Stimulated activated CD8-positive, alpha-beta memory T cell treated with anti-CD3 and anti-CD28 coated beads, Interleukin-12 subunit alpha, Interleukin-12 subunit beta, amount 100 ng/mL, for 24 hours (primary cell): Measurements from ENCODE around the gene MBNL2.

ENCODE experiments used
- DNase-seq: peaks from one replicate; pipeline ENCODE4 v3.0.0-alpha.2; 2020; ENCODE audit errors: extremely low read depth

The MBNL2 gene

GRCh38 chr13:97253581-97254293, 31.6 kb downstream of the MBNL2 start:
- DNase-seq = no peak

GRCh38 chr13:97254816-97255215, 32.7 kb downstream of the MBNL2 start:
- DNase-seq = no peak

DNA sequence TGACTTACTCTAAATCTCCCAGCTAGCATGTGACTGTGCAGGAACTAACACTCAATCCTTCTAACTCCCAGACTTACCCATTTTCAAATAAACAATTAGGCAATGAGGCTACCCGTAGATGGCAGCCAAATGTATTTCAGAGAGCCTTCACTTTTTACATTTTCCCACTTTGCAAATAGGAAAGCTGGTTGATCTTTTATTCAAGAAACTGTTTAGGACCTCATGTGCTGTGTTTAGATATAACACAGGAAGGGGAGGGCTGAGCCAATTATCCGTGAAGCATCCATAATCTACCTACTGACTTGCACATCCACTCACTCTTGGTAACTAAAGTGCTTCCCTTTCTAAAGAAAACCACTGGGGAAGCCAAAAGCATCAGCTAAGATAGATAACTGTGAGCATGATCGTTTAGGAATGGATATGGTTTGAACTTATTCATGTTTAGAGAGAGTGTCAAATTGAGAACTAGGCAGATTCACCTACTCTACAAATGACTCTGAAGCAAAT, 33.4 kb downstream of the MBNL2 start:
- DNase-seq = no peak

DNA sequence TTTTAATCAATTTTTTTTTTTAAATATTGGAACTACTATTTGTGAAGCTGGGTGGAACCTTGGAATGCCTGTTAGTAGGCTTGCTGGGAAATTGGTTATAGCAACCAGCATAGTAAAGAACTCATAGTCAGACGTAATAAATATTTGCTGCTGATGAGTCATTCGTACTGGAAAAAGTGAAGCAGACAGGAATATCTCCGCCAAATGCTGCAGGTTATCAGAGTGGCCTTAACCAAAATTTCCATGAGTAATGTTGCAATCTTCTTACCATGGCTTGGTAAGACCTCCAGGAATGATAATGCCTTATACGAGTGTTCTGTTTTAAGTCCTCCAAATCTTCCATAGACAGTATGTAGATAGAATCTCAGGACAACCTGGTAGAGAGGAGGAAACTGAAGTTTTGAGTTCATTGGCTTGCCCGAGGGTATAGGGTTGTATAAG, 34.2 kb downstream of the MBNL2 start:
- DNase-seq = no peak

GRCh38 chr13:97257228-97257755, 35.2 kb downstream of the MBNL2 start:
- DNase-seq = no peak

DNA sequence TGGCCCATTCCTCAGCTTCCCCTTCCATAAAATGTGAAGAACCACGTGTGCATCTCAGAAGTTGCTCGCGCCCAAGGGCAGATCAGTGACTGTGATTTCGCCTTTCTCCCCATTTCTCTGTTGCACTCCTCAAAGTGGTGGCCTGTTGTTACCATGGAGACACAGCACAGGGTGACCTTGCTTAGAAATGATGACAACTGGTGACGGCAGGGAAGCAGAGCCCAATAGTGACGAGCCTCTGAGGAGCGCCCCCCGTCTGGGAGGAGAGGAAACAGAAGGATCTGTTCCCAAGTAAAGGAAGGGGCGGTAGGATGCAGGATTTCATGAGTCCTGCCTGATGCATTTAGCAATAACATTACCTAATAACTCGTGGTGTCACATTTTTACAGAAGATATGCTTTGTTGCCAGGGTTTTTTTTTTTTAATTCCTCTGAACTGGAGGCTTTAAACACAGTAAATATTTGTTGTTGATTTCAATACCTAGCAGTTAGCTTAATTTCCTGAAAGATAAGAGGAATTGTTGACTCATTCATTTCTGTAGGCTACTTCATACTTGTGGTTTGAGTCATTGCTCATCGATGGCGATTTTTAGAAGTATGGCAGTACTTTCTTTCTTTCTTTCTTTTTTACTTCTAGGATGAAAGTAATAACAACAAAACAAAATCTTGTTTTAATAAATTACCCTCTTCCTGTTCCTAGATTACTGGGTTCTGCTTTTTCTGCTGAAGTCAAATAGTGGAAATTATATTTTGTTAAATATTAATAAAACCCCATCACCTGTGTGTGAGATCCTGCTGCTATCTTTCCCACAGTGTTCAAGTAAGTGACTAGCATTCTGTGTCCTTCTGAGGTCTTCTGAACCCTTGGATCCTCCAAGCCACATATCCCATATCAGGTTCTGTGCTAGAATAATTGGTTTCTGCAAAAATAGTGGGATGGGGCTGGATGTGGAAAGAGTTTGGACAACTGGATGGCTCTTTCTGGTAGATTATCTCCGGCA, 36.0 kb downstream of the MBNL2 start:
- no peak for DNase-seq

- no peak for DNase-seq
Observed at GRCh38 chr13:97258801-97259200, 36.7 kb downstream of the MBNL2 start.

GRCh38 chr13:97259410-97259797, 37.3 kb downstream of the MBNL2 start:
- DNase-seq = no peak

- no peak for DNase-seq
Observed at GRCh38 chr13:97259798-97260714, 37.9 kb downstream of the MBNL2 start.

- DNase-seq = no peak
Observed at GRCh38 chr13:97261254-97262005, 39.3 kb downstream of the MBNL2 start.

DNA sequence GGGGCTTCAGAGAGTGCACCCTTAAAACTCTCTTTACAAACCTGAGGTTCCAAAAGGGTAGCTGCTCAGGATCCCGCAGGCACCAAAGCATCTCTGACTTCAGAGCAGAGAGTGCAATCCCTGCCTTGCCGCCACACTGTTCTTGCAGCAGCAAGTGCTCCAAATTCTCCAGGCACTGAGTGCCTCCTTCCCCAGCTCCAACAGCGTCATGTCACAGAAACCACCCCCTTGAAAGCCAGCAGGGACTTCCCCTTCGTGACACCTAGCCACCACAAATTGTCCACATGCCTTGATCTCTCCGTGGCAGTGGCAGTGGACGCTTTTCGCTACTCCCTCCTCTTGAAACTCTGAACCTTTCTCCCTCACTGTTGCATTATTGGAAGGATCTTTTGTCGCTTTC, 39.9 kb downstream of the MBNL2 start:
- no peak for DNase-seq

DNA sequence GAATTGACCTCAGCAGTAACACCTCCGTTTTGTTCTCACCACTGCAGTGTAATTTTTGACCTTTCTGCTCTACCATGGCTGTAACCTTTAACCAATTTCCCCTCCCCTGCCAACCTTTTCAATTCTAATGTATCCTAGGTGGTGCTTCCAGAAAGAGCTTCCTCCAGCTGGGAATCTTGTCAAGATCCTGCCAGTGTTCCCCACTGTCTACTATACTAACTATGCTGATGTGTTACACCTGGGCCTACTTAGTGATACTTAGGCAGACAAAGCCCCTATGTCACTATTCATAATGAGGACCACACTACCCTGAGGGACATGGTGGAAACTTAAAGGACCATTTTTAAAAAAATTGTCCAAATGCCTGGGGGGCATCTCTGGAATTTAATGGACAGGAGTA, 41.0 kb downstream of the MBNL2 start:
- no peak for DNase-seq

GRCh38 chr13:97264663-97265062, 42.5 kb downstream of the MBNL2 start:
- no peak for DNase-seq

- DNase-seq = no peak
Observed at GRCh38 chr13:97266332-97266731, 44.2 kb downstream of the MBNL2 start.

DNA sequence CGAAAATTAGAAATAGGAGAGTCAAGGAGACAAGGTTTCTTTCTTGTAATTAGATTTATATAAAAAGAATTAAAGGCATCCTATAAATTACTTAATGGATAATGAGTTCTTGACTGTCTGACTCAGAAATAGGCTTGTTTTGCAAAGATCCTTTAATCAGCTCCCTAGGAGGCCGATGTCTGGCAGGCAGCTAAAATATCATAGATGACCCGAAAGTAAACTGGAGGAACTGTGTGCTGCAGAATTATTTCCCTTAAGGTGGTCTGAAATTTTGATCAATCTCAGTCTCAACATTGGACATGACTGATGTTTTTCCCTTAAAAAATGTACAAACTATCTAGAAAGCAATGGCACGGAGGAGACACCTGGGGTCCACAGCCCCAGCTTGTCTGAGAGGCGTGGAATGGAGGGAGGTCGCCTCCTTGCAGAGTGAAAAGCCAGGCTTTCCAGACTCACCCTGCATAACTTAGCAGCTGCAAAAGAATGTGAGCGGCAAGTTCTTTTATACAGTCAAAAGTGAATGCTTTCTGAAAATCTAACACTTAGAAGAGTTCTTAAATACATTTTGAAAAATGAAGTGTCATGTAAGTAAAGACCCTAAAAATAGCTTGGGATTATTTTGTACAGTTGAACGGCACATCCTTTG, 44.8 kb downstream of the MBNL2 start:
- DNase-seq = no peak

DNA sequence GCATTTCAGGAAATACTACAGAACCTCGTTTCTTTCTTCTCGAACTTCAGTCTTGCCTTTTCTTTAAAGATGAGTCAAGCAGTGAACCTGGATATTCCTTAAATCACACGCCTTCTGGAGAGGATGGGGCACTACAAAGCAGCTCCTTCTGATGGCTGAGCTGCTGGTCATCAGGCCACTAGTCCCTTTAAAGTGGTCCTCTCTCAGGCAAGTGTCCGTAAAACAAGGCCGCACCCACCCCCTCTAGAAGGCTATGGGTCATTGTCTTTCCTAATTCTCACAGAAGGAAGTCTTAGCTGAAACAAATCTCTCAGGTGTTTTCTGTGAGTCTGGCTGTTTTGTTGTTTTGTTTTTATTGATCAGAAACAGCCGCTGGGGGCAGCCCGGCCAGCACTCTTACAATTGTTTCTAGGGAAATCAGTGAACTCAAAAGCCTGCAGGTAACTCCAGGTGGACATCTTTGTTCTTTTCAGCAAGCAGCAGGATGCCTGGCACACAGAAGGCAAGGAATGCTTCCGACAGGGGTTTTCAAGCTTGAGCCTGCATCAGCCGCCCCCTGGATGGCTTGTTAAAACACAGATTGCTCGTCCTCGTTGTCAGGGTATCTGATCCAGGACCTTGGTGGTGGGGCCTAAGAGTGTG, 45.4 kb downstream of the MBNL2 start:
- no peak for DNase-seq

DNA sequence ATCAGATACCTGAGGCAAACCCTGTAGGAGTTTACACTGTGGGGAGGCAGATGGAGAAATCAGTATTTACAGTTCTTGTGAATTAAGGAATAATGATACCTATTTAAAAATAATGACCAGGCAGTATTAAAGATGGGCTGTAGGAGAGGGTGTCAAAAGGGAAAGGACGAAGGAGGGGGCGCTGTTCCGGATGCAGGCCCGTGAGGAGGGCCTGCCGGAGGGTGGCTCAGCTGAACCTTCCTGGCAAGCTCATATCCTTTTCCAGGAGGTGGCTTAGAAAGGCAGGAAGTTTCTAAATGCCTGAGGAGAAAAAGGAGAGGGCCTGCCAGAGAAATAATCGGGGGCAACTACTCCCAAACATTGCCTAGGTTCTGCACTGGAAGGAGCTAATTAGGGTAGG, 46.6 kb downstream of the MBNL2 start:
- DNase-seq = no peak

- DNase-seq = no peak
Observed at GRCh38 chr13:97269603-97270002, 47.5 kb downstream of the MBNL2 start.

- DNase-seq = no peak
Observed at GRCh38 chr13:97272526-97272925, 50.4 kb downstream of the MBNL2 start.
